ENCODE results near the gene ARMC9.

ARMC9 gene

DNA sequence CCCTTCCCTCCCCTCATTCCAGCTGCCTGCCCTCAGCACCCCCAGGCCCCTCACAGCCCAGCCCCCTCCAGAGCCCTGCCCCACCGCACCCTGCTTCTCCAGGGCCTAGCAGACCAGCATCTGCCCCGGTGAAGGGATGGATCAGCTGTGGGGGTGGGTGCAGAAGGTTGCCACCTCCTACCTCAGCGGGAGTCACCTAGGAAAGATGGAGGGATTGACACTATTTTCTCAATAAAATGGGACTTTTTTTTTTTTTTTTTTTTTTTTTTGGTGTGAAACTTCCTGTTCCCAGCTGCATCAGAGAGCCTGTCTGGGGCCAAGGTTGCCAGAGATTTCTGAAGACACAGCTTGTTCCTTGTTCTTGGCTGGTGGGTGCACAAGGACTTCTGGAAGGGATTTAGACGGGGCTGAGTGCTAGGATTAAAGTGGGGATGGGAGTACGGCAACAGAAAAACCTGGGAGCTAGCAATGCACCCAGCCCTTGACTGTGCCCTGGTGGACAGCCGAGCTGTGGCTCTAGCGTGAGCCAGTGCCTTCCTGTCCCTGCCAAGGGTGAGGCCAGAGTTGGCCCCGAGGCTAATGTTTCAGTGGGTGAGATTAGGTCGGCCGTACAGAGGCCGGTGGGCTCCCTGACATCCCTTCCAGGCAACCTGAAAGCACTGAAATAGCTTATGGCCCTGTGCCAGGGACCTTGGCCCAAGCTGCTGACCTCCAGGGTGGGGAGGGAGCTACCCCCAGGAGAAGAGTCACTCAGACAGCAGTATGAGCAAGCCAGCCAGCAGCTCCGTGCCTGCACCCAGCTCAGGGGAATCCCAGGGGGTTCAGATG is 201.6 kb downstream of the ARMC9 start:
- TF ChIP-seq, protein P1, sequence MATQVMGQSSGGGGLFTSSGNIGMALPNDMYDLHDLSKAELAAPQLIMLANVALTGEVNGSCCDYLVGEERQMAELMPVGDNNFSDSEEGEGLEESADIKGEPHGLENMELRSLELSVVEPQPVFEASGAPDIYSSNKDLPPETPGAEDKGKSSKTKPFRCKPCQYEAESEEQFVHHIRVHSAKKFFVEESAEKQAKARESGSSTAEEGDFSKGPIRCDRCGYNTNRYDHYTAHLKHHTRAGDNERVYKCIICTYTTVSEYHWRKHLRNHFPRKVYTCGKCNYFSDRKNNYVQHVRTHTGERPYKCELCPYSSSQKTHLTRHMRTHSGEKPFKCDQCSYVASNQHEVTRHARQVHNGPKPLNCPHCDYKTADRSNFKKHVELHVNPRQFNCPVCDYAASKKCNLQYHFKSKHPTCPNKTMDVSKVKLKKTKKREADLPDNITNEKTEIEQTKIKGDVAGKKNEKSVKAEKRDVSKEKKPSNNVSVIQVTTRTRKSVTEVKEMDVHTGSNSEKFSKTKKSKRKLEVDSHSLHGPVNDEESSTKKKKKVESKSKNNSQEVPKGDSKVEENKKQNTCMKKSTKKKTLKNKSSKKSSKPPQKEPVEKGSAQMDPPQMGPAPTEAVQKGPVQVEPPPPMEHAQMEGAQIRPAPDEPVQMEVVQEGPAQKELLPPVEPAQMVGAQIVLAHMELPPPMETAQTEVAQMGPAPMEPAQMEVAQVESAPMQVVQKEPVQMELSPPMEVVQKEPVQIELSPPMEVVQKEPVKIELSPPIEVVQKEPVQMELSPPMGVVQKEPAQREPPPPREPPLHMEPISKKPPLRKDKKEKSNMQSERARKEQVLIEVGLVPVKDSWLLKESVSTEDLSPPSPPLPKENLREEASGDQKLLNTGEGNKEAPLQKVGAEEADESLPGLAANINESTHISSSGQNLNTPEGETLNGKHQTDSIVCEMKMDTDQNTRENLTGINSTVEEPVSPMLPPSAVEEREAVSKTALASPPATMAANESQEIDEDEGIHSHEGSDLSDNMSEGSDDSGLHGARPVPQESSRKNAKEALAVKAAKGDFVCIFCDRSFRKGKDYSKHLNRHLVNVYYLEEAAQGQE (IDR thresholded peaks at IDR 0.05; ENCODE audit: insufficient read depth in 1 of 2, low read depth in 2 of 2, low read length in 2 of 2) = no peak
- TF ChIP-seq POLR2AphosphoS5 (IDR thresholded peaks at IDR 0.05; ENCODE audit: low read depth, low read length) (no peak), SIN3A (IDR thresholded peaks at IDR 0.05; ENCODE audit: borderline replicate concordance, insufficient read depth, low read length) (no peak), TAF1 (IDR thresholded peaks at IDR 0.05; ENCODE audit: borderline replicate concordance, insufficient read depth, low read length) (no peak), FOXP2 (optimal IDR thresholded peaks at IDR 0.05; ENCODE audit: borderline replicate concordance, extremely low read depth, extremely low read length, insufficient read depth) (no peak)

DNA sequence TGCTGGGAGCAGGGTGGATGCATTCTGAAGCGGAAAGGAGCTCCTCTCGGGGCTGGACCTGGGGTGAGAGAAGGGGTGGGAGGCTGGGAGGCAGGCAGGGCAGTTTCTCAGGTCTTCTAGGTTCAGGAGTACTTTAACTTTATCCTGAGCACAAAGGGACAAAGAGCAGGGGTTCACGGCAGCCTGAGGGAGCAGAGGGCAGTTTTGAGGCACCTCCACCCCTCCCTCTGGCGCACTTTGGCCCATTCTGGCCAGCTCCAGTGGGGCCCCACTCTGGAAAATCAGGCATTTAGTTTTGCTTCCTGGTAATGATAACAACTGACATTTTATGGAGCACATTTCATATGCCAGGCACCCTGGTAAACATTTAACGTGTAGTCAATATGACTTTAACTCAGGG is 211.3 kb downstream of the ARMC9 start:
- no peak for TF ChIP-seq FOXP2 (optimal IDR thresholded peaks at IDR 0.05; ENCODE audit: borderline replicate concordance, extremely low read depth, extremely low read length, insufficient read depth)
- TF ChIP-seq, protein P1 (IDR thresholded peaks at IDR 0.05; ENCODE audit: insufficient read depth in 1 of 2, low read depth in 2 of 2, low read length in 2 of 2) = no peak
- TF ChIP-seq POLR2AphosphoS5 (IDR thresholded peaks at IDR 0.05; ENCODE audit: low read depth, low read length) = no peak
- no peak for TF ChIP-seq SIN3A (IDR thresholded peaks at IDR 0.05; ENCODE audit: borderline replicate concordance, insufficient read depth, low read length)
- TF ChIP-seq TAF1 (IDR thresholded peaks at IDR 0.05; ENCODE audit: borderline replicate concordance, insufficient read depth, low read length) = no peak

DNA sequence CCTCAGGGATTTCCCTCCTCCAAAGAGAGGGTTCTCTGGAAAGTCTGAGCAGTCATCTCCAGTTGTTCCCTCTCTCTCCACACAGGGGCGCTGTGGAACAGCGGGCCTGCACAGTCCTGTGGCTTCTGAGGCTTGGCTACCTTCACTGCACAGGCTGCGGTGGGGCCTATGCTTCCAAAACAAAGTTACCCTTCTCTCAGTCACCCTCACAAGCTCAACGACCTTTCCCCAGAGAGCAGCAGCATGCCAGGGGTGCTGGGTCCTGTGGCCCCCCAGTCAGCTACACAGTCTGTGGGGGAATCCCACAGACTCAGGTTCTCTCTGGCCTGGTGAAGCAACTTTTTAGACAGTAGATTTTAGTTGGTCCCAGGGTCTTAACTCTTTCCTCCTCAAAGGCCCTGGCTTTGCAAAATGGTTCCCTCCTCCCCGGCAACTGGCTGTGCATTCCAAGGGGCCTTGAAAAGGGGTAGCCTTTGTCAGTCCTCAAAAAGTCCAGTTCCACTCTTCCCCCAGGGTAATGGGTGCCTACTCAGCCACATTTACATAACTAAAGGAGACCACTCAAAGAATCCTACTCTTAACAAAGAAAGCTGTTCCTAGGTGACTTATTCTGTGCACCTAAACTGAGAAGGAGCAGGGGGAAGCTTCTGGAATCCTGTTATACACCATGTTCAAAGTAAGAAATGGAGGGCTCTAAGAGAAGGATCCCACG is 212.0 kb downstream of the ARMC9 start:
- no peak for TF ChIP-seq TAF1 (IDR thresholded peaks at IDR 0.05; ENCODE audit: borderline replicate concordance, insufficient read depth, low read length)
- TF ChIP-seq POLR2AphosphoS5 (IDR thresholded peaks at IDR 0.05; ENCODE audit: low read depth, low read length) = no peak
- TF ChIP-seq SIN3A (IDR thresholded peaks at IDR 0.05; ENCODE audit: borderline replicate concordance, insufficient read depth, low read length) = no peak
- no peak for TF ChIP-seq FOXP2 (optimal IDR thresholded peaks at IDR 0.05; ENCODE audit: borderline replicate concordance, extremely low read depth, extremely low read length, insufficient read depth)
- TF ChIP-seq, protein P1 (IDR thresholded peaks at IDR 0.05; ENCODE audit: insufficient read depth in 1 of 2, low read depth in 2 of 2, low read length in 2 of 2) = no peak

DNA sequence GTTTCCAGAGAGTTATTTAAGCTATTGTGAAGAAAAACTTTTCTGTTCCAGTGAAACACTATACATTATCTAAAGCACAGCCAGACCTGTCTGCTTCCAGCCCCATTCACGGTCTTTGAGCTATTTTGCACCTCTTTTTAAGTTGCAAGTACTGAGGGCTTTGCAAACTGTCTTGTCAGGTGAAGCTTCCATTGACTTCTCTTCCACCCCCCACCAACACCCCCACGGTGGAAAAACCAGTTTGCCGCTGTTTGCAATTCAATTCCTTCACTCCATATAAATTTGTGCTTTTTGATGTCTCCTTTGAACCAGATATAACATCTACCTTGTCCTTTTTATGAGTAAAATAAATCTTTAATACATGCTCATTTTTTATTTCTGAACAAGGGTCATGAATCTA is 212.8 kb downstream of the ARMC9 start:
- TF ChIP-seq FOXP2 (optimal IDR thresholded peaks at IDR 0.05; ENCODE audit: borderline replicate concordance, extremely low read depth, extremely low read length, insufficient read depth) (no peak), SIN3A (IDR thresholded peaks at IDR 0.05; ENCODE audit: borderline replicate concordance, insufficient read depth, low read length) (no peak), POLR2AphosphoS5 (IDR thresholded peaks at IDR 0.05; ENCODE audit: low read depth, low read length) (no peak), TAF1 (IDR thresholded peaks at IDR 0.05; ENCODE audit: borderline replicate concordance, insufficient read depth, low read length) (no peak)
- TF ChIP-seq, protein P1 (IDR thresholded peaks at IDR 0.05; ENCODE audit: insufficient read depth in 1 of 2, low read depth in 2 of 2, low read length in 2 of 2) = no peak

Measured in PFSK-1 (cell line).